ENCODE data around the gene APBA2. TPM values are rescaled to one million over a fixed set of nuclear protein-coding genes. Genes with fewer than 3 reads are reported as not detected.

The APBA2 gene
- total RNA-seq, 2 donors from 2014 or later: 11.8 to 16.4 TPM

- no peak overlapping the region for H3K27ac Mint-ChIP-seq
- ATAC-seq: no peak
- DNase-seq (ENCODE audit: low spot score in 2 of 2): no peak
- no peaks in the 10 kb centered on the region for H3K9me3 Mint-ChIP-seq
- peaks cover 0 to 5% of the 10 kb centered on the region in 2 donors for H3K36me3 Mint-ChIP-seq
Measured at GRCh38 chr15:28952666-28953491, 67.1 kb downstream of the APBA2 start.

DNA sequence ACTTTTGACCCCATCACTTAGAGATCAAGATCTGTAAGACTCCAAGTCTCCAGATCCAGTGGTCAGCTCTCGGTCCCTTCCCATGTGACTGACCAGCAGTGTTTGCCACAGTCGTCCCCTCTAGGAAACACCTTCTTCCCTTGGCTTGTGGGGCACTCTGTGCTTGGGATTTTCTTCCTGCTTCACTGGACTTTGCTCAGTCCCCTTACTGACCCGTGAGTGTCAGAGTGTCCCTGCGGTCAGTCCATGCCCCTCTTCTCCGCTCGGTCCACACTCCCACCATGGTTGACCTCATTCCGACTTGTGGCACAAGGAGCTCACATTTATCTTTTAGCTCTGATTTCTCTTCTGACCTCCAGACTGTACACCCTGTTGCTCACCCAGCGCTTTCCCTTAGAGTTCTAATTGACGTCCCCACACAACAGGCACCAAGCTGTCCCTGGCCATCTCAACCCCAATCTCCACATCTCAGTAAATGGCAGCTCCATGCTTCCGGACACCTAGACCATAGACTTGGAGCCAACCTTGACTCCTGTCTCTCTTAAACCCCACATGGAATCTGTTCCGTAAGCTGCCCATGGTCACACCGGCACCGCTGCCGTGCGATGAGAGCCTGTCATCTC lies 67.9 kb downstream of the APBA2 start:
- peaks cover 0 to 5% of the 10 kb centered on the region in 2 donors for H3K36me3 Mint-ChIP-seq
- ATAC-seq (no peak), DNase-seq (ENCODE audit: low spot score in 2 of 2) (no peak)
- no peak overlapping the region for H3K27ac Mint-ChIP-seq
- H3K9me3 Mint-ChIP-seq: no peaks in the 10 kb centered on the region

- Mint-ChIP-seq H3K36me3 (no peaks in the 10 kb centered on the region), H3K27ac (no peak overlapping the region), H3K9me3 (no peaks in the 10 kb centered on the region)
- no peak for DNase-seq (ENCODE audit: low spot score in 2 of 2)
- ATAC-seq: no peak
Measured at GRCh38 chr15:28954466-28955159, 68.8 kb downstream of the APBA2 start.

GRCh38 chr15:28955160-28955992 lies 69.6 kb downstream of the APBA2 start:
- peak; percentile 77 to 80 for ATAC-seq
- Mint-ChIP-seq H3K27ac (peak overlapping the region in 1 of 2 donors; percentile 9), H3K36me3 (no peaks in the 10 kb centered on the region), H3K9me3 (no peaks in the 10 kb centered on the region)
- no peak for DNase-seq (ENCODE audit: low spot score in 2 of 2)

DNA sequence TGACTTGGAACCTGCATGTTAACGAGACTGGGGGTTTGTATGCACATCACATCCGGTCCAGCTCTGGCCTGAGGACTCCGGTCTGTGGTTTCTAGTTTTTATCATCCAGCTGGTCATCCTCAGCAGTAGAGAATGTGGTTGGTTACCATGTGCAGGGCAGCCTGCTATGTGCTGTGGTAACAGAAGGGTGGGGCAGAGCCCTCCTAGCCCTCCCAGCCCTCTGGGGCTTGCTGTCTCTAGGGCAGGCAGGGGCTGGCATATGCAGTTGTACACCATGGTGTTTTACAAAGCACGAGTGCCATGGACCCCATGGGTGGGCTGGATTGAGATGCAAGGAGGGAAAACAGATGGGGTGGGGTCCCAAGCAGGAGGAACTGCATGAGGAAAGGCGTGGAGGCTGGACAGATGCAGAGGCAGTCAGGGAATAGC lies 70.2 kb downstream of the APBA2 start:
- DNase-seq (ENCODE audit: low spot score in 2 of 2) (no peak), ATAC-seq (no peak)
- Mint-ChIP-seq H3K36me3 (no peaks in the 10 kb centered on the region), H3K27ac (peak overlapping the region in 1 of 2 donors; percentile 9), H3K9me3 (no peaks in the 10 kb centered on the region)

DNA sequence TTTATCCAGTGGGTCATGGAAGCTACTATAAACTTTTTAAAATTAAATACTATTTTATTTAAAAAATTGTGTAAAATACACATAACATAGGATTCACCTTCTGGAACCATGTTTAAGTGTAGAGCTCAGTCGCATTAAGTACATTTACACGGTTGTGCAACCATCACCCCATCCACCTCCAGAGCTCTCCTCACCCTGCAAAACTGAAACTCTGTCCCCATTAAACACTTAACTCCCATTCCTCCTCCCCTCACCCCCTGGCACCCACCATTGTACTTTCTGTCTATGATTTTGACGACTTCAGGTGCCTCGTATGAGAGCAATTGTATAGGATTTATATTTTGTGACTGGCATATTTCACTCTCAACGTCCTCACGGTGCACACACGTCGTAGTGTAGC lies 70.7 kb downstream of the APBA2 start:
- H3K27ac Mint-ChIP-seq: no peak overlapping the region
- no peaks in the 10 kb centered on the region for H3K36me3 Mint-ChIP-seq
- DNase-seq (ENCODE audit: low spot score in 2 of 2) (no peak), ATAC-seq (no peak)
- no peaks in the 10 kb centered on the region for H3K9me3 Mint-ChIP-seq

DNA sequence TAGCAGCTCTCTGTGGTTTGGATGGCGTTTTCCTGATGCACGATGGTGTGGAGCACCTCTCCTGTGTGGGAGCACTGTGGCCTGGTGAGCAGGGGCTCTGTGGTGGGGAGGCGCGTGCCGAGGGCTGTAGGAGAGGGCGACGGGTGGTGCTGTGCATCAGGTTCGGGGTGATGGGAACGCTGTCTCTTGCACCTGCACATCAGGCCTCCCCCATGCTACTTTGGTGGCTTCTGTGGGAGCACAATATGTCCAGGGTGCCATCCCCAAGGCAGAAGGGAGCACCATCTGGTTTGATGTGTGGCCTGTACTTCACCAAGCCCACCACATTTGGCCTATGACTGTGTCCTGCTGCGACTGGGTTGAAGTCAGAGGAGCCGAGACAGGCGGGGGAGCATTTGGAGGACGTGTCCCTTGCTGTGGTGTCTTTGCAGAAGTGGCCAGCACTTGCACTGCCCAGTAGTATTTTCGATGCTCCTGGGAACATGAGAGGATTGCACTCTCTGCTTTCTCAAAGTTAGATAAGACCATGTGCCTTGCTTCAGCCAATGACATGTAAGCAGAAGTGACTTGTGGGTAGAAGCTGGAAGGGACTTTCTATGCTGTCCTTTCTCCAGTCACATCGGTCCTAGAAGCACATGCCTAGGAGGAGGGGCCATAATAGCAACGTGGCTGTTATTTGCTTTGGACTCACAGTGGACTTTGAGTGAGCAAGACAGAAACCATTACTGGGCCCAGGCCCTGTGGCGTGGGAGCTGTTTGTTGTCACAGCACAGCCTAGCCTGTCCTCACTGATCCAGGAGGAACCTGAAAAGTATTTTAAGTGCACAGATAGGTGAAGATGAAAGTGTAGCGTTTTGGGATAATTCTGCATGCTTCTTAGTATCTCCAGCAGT lies 72.1 kb downstream of the APBA2 start:
- no peaks in the 10 kb centered on the region for H3K36me3 Mint-ChIP-seq
- no peak for DNase-seq (ENCODE audit: low spot score in 2 of 2)
- ATAC-seq: no peak
- no peak overlapping the region for H3K27ac Mint-ChIP-seq
- H3K9me3 Mint-ChIP-seq: no peaks in the 10 kb centered on the region

DNA sequence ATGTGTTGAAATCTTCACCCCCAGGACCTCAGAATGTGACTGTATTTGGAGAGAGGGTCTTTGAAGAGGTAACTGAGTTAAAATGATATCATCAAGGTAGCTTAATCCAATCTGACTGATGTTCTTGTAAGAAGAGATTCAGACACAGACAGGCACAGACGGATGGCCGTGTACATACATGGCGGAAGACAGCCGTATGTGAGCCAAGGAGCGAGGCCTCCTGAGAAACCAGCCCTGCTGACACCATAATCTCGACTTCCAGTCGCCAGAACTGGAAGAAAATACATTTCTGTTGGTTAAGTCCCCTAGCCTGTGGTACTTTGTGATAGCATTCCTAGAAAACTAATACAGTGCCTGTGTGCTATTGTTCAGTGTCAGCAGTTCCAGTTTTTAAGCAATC lies 73.6 kb downstream of the APBA2 start:
- no peaks in the 10 kb centered on the region for H3K36me3 Mint-ChIP-seq
- ATAC-seq (no peak), DNase-seq (ENCODE audit: low spot score in 2 of 2) (no peak)
- no peak overlapping the region for H3K27ac Mint-ChIP-seq
- H3K9me3 Mint-ChIP-seq: no peaks in the 10 kb centered on the region

DNA sequence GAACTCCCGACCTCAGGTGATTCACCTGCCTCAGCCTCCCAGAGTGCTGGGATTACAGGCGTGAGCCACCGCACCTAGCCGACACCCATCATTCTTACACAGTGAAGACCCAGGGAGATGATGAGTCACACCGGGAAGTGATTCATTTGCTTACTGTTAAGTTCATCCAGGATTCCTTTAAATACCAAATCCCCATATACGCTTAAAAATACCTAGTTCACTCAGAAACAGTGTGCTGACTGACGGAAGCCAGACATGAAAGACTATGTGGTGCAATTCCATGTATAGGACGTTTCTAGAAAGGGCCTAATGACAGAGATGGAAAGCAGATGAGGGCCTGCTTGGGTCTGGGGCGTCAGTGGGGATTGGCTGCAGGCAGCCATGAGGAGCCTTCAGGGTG lies 75.2 kb downstream of the APBA2 start:
- DNase-seq (ENCODE audit: low spot score in 2 of 2): no peak
- Mint-ChIP-seq H3K36me3 (no peaks in the 10 kb centered on the region), H3K9me3 (no peaks in the 10 kb centered on the region), H3K27ac (peak overlapping the region in 1 of 2 donors; percentile 1)
- ATAC-seq: peak in 1 of 2 donors; percentile 66

DNA sequence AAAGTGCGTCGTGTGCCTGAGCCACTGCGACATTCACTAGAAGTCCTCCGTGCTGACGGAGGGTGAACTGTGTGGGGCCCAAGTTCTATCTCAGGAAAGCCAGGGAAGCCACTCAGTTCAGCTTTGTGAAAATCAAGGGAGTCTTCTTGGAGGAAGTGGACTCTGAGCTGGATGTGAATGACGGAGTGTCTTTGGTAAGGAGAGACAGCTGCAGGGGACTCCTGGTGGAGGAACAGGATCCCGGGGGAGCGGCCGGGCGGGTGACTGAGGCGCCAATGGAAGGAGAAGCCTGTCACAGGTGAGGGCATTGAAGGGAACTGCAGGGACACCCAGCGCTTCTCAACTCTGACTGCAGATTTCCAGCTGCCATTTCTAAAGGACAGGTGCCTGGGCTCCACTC lies 75.6 kb downstream of the APBA2 start:
- H3K27ac Mint-ChIP-seq: peak overlapping the region; percentile 1 to 66
- DNase-seq (ENCODE audit: low spot score in 2 of 2) (no peak), ATAC-seq (no peak)
- H3K36me3 Mint-ChIP-seq: no peaks in the 10 kb centered on the region
- H3K9me3 Mint-ChIP-seq: no peaks in the 10 kb centered on the region

DNA sequence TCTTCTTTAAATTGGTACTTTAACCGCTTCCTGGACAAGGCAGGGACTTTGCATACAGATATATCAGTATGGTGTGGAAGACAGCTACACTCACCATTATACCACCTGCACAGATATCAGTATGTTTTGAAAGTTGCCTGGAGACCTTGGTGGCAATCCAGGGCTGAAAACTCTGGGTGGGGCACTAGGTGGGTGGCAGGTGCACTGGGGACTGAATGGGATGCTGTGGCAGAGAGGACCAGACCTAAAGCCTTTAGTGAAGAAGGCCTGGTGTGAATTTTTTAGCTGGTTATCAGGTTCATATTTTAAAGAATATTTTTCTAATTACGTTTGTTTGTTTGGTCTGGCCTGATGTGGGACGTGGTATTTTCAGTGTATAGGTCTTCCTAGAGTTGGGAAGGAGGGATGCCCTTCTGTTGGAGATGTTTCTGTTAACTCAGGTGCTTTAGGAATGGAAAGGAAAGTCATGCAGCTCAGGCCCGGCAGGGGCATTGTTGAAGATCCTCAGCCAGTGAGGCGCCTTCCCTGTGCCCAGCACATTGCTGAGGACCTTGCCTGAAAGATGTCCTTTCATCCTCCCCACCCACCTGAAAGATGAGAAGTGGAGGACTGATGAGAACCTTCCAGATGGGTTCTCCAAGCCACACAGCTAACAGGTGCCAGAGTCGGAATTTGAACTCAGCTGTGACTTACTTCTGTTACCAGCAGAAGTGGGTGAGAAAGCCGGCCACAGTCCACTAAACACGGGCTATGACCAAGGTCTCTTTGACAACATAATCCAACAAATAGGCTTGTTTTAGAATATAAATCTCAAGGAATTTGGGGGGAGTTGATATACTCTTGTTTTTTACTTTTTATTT lies 77.3 kb downstream of the APBA2 start:
- Mint-ChIP-seq H3K36me3 (no peaks in the 10 kb centered on the region), H3K27ac (peak overlapping the region in 1 of 2 donors; percentile 80), H3K9me3 (no peaks in the 10 kb centered on the region)
- ATAC-seq (peak; percentile 56 to 82), DNase-seq (ENCODE audit: low spot score in 2 of 2) (peak in 1 of 2 donors; percentile 29)

DNA sequence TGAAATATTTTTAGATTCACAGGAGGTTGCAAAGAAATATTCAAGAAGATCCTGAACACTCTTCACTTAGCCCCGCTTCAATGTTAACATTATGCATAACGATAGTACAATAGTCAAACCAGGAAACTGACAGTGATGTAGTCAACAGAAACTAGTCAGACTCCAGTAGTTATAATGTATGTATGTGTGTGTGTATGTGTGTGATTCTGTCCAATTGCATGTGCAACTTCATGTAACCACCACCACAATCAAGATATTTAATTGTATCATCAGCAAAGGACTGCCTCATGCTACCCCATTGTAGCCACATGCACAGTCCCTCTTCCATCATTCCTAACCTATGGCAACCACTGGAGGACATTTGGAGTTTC lies 77.9 kb downstream of the APBA2 start:
- Mint-ChIP-seq H3K27ac (peak overlapping the region in 1 of 2 donors; percentile 80), H3K9me3 (no peaks in the 10 kb centered on the region), H3K36me3 (no peaks in the 10 kb centered on the region)
- no peak for DNase-seq (ENCODE audit: low spot score in 2 of 2)
- ATAC-seq: peak; percentile 72 to 94

DNA sequence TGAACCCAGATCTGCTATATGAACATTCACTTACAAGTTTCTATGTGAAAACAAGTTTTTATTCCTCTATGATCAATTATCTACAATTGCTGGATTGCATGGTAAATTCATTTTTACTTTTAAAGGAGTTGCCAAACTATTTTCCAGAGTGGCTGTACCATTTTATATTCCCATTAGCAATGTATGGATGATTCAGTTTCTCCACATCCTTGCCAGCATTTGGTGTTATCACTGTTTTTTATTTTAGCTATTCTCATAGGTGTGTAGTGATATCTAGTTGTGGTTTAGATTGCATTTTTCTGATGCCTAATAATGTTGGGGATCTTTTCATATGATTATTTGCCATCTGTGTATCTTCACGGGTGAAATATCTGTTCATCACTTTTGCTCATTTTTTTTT lies 78.3 kb downstream of the APBA2 start:
- Mint-ChIP-seq H3K9me3 (no peaks in the 10 kb centered on the region), H3K27ac (peak overlapping the region in 1 of 2 donors; percentile 84), H3K36me3 (no peaks in the 10 kb centered on the region)
- ATAC-seq (no peak), DNase-seq (ENCODE audit: low spot score in 2 of 2) (no peak)

GRCh38 chr15:28967066-28967465 lies 81.3 kb downstream of the APBA2 start:
- Mint-ChIP-seq H3K9me3 (no peaks in the 10 kb centered on the region), H3K36me3 (no peaks in the 10 kb centered on the region), H3K27ac (no peak overlapping the region)
- ATAC-seq (no peak), DNase-seq (ENCODE audit: low spot score in 2 of 2) (no peak)

- H3K9me3 Mint-ChIP-seq: no peaks in the 10 kb centered on the region
- ATAC-seq (no peak), DNase-seq (ENCODE audit: low spot score in 2 of 2) (no peak)
- no peaks in the 10 kb centered on the region for H3K36me3 Mint-ChIP-seq
- no peak overlapping the region for H3K27ac Mint-ChIP-seq
Measured at GRCh38 chr15:28967990-28968389, 82.2 kb downstream of the APBA2 start.

Measured in activated naive CD4-positive, alpha-beta T cell treated with anti-CD3 and anti-CD28 coated beads, Interleukin-2, amount 50 U/mL, for 72 hours (primary cell).